NCI-H1417 (cell line): Measurements from ENCODE around the gene MACROH2A1.

Source experiments
- DNase-seq, 3 experiments: peaks; one replicate each; lab custom pipeline; 2025; lab: John Stamatoyannopoulos, UW

The MACROH2A1 gene

DNA sequence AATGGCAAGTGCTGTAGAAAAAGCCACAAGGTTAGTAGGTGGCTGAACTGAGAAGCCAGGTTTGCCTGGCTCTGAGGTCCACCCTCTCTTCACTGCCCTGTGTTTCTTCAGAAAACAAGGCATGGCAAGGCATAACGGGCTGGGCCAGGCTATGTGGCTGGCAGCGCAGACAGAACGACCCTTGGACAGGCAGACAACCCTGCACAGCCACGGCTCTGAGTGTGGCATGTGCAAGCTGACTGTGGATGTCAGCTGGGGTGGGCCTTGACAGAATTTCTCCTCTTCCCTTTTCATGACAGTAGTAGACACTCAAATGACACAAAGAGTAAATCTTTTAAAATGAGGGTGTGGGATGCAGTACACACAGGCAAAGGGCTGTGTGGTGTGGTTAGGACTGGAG, 81.7 kb downstream of the MACROH2A1 start:
- no peak for DNase-seq

DNA sequence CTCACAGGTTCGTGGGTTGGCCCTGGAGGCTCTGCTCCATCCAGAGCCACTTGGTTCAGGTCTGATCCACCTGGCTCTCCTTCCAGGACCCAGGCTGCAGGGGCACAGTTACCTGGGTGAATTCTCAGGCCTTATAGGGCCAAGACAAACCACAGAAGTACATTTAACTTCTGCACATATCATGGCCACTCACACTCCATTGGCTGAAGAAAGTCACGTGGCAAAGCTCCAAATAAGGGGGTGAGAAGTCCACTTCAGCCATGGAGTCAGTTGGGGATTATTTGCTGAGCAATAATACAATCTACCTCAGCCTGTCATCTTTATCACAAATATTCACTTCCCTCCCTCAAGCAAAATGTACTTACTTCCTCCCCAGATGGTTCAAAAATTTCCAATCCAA, 83.6 kb downstream of the MACROH2A1 start:
- DNase-seq: no peak

DNA sequence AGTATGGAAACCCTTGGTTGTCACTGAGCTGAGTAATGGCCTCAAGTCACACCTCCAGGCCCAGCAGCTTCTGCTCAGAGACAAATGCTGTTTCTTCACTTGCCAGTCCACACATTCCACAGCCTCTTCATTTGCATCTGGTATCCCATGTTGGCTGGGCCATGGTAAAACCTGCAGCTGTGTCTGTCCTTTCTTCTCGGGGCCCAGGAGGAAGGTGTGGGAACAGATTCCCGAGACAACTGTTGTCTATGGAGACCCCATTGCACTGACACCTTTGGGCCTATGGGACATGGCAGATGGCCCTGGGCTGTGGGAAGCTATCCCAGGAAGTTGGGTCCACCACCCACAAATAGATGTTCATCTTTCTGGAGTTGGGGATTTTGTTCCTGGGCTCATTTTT, 85.1 kb downstream of the MACROH2A1 start:
- no peak for DNase-seq

DNA sequence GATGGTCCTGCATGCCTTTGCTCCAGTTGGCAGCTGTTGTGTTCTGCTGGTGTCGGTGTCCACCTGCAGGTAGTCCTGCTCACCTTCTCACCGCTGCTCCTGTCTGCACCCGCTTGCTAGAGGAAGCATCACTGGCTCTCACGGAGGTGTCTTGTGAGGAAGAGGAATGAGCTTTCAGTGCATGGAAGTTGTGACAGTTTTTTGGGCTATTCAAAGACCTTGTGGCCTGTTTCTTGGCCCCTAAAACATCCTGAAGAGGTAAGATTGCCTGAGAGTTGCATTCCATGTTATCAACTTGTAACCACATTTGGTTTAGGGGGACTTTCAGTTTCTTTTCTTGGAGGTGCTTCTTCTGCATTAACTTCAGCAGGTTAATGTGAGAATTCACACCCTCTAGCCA, 85.6 kb downstream of the MACROH2A1 start:
- DNase-seq: no peak

DNA sequence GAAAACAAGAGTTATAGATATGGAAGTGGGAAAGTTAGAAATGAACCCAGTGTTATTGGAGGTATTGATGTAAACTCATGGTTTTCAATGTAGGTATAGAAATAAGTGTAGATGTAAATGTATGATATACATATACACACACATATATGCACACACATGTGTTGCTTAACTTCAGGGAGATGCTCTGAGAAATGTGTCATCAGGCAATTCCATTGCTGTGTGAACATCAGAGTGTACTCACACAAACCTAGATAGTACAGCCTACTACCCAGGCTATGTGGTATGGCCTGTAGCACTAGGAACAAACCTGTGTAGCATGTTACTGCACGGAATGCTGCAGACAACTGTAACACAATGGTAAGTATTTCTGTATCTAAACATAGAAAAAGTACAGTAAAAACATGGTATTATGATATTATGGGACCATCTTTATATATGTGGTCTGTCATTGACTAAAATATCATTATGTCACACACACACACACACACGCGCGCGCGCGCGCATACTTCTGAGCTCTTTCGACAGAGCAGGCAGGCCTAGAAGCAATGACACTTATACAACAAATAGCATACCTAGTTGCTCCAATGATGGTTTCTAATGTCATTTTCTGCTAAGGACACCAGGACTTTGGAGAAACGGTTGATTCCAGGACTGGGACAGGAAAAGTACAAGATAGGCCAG, 86.6 kb downstream of the MACROH2A1 start:
- no peak for DNase-seq

DNA sequence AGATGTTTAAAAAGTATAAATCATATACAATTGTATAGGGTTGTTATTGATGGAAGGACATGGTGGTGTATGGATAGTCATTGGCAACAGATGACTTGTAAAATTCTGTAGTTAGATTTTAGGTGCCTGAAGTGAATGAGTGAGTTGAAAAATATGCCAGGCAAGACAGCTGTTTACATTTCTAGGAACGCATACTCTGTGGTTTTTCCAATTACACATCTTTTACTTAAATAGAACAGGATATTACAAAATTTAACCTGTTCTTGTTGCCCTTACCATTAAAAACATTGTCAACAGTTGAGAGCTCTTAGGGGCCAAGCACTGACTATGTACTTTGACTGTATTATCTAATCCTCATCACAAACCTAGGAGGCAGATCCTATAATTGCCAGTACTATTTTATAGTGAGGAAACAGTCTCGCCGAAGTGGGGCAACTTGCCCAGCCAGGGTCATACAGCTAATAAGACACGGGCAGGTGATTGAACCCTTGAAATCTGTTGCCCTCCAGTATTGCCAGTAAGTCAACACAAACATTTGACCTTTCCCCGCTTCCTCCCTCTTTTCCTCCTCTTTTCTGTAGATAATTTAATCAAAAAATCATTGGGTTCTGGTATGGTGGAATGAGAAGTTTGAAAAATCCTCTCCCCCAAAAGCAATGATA, 88.6 kb downstream of the MACROH2A1 start:
- no peak for DNase-seq

DNA sequence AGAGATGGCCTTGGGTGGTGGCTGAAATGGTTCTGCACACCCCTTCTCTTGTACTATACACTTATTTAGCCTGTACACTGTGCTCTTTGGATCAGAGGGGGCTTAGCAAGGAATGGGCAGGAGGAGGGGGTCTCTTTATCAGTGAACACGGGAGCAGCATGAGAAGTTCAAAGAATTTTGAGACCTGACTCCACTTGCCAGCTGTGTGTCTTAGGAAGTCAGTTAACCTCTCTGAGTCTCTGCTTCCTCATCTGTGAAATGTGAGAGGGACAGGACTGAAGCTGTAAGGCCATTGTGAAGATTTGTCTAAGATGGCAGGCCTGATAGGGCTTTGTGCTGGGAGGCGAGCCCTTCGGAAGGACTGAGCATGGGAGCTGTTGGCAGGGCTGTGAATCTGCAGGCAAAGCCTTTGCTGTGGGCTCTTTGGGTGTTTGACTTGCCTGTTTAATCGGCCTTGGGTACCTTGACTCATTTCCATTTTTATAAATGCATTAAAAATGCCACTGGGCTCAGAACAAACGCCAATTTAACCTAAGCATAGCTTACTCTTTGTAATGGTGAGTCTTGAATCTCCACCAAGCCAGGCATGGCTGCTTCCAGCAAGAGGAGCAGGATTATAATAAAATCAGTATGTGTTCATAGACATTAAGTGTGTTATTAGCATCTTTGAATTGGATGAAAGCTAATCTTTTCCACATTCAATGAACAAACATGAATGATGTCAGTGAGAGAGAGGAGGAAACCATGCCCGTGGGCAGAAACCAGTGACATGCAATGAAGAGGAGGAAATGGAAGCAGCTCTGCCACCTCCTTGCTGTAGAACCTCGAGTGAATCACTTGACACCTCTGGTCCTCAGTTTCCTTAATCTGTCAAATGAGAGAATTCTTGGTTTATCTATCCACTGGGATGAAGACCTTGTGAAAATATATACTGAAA, 89.4 kb downstream of the MACROH2A1 start:
- no peak for DNase-seq

DNA sequence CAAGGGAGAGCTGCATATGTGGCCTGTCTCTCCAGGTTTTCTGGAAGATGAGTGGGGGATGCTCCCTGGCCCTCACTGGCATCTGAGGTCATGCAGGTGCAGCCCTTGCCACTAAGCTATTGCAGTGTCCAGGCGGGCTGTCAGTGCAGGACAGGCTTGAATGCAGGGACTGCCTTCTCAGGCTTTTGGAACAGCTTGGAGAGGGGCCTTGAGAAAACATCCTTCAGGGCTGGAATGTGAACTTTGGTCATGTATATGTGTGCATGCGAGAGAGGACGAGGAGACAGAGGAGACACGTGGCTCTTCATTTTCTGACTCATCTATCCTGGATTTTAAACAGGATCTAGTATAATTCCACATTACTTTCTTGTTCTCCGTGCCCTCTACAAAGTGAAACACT, 90.3 kb downstream of the MACROH2A1 start:
- DNase-seq: no peak

DNA sequence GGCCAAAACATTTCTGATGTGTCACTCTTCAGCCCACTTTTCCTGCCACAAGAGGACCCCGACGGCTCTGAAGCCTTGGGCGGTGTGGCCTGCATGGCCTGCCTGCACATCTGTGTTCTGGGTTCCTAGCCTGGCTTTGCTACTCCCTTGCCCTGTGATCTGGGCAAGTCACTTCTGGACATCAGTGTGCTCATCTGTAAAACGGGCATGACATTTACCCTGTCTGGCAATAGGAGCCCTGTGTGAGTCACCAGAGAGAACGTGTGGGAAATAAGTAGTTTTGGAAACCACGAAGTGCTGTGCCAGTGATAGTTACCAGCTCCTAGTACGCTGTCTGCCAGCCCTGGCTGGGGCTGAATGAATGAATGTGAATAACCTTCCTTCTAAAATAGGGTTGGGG, 90.8 kb downstream of the MACROH2A1 start:
- DNase-seq: no peak

DNA sequence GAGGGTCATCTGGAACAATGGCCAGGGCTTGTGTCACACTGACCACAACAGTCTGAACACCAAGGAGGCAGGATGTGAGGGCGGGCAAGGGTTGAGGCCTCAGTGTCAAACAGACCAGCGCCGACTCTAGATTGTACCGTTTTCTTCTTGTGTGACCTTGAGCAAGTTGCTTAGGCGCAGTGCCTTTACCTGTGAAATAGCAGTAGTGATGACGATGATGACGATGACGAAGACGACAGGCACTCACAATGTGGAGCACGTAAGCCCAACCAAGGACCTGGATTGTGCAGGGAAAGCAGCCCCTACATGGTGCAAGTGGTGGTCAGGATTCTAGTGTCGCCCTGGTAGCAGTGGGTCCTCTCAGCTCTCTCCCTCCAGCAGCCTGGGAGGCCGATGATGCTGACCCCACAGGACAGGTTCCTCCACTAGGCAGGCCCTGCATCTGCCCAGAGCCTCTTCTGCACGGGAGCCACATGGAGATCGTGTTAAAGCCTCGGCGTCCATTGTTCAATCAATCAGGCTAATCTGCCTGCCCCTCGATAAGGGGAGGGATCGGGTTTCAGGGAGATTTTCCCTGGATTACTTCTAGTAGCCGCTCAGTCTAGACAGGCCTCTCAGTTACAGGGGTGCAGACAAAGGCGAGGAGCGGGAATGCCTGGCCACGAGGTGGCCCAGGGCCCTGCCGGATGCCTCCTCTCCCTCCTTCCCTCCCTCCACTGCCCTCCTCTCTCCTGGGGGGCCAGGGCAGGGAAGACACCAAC, 91.7 kb downstream of the MACROH2A1 start:
- peak in 1 of 3 experiments; percentile 8 for DNase-seq

DNA sequence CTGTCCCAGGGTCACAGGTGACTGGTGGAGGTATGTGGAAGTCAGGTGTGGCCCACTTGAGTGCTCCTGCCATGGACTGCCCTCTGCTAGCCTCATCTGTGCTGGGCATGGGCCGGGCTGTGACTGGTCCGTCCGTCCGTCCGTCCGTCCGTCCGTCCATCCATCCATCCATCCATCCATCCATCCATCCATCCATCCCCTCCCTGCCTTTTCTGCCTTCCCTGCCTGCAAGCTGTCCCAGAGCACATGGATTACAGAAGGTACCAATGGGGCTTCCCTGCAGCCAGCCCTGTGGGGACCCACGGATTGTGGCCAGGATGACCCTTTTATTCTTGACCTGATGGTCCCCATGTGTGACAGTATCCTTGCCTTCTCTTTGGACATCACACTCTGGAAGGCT, 92.5 kb downstream of the MACROH2A1 start:
- no peak for DNase-seq

DNA sequence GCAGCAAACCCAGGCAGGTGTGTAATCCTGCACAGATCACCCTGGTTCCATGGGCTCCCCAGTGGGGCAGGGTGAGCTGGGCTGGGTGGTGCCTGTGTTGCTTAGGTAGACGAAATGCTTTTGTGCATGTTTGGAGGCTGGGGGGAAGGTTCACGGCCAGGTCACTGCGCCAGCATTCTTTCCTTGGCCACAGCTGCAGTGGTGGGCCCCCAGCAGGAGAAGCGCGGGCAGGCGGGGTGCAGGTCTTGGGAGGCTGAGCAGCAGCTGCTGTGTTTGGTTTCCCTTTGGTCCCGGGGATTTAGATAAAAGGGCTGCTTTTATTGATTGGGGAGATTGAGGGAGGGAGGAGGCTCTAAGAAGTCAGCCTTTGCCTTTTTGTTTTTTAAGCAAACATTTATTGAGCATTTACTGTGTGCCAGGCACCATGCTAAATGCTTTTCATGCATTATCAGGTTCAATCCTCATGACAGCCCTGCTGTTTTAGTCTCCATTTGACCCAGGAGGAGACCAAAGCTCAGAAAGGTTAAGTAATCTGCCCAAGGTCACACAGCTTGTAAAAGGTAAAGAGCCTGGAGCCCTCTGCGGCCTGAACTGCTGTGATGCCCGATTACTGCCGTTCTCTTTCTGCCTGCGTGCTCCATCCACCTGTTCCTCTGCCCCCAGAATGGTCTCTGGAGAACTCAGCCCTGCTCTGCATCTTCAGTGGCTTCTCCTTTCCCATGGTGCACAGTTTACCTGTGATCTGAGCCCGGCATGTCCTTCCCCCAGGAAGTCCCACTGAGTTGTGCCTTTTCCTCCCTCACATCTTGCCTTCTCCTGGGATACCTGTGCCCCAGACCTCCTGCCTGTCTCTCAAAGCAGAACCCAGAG, 94.4 kb downstream of the MACROH2A1 start:
- DNase-seq: no peak

DNA sequence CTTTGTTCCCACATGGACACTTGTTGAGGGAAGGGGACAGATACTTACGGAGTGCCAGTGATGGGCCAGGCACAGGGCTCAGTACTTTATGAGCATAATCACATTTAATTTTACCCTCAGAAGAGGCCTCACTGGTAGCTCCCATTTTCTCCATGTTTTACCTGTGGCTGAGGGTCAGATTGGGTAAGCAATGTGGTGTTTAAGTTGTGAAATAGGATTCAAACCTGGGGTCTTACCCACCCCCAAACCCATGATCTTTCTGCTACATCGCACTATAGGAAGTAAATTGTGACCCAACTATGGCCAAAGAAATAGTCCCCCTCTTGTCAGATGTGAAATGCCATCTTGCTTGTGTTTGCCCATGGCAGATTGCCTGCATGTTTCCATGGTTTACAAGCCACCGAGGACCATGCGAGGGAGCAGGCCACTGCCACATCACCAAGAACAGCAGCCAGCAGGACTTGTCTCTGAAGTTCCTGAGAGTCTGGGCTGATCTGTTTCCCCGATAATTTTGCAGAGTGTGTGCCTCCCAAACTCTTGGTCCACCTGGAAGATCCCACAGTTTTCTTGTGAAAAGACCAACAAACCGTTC, 95.4 kb downstream of the MACROH2A1 start:
- DNase-seq: no peak

DNA sequence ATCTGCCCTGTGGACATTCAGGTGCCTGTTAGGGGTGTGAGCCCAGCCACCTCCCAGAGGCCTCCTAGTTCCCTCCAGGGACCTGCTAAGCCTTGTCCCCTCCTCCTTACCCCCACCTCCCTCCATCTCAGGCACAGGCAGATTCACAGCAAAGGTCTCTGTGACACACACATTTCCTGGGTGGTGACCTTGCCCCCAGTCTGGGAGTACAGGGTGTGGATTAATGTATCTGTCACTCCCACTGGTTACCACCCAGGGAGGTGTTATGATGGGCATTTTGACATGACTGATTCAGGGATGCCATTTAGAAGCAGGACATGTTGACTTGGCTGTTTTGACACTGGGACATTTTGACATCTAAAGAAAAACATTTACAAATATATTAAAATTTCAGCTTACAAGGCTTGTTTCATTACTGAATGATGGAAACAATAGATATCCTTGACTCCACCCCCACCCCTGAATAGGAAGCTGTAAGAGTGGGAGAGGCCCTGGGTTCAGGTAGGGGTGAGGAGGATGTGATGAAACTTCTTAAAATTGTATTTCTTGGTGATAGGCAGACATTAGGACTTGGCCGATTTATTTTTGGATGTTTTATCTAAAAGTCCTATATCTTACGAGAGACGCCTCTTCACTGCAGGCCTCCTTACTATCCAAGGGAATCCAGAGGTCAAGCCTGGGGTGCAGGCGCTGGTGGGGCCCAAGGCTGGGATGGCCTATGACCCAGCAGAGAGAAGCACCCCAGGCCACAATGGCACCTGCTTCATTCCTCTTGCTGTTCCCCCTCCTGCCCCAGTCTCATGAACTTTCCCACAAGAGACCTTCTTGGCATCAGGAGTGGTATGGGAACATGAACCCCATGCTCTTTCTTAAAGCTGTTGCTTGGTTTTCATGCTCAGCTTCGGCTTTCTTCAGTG, 101.9 kb downstream of the MACROH2A1 start:
- no peak for DNase-seq

DNA sequence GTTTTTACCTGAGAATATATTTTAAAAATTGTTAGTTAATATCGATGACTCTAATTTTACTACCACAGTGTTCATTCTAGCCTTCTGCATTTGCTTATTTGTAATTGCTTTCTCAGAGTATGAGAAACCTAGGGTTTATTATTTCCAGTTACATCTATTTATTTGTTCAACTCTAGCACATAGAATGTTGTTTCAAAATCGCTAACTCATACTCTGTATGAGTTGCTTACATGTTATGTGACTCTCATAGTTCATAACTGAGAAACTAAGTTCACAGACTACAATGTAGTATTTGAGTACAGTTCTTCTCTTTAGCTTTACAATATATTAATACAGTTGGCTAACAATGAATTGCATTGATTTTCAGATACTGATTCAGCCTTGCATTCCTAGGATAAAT, 103.2 kb downstream of the MACROH2A1 start:
- DNase-seq: no peak

DNA sequence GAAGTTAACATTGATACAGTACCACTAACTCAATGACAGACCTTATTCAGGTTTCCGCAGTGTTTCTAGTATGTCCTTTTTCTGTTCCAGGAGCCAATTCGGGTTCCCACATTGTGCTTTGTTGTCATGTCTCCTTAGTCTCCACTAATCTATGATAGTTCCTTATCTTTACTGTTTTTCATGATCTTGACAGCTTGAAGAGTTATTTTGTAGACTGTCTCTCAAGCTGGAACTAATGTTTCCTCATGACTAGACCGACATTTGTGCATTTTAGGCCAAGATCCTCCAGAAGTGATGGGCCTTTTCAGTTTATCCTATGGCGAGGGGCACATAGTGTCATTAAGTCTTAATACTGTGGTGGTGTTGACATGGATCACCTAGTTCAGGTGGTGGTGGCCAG, 104.2 kb downstream of the MACROH2A1 start:
- DNase-seq: no peak

DNA sequence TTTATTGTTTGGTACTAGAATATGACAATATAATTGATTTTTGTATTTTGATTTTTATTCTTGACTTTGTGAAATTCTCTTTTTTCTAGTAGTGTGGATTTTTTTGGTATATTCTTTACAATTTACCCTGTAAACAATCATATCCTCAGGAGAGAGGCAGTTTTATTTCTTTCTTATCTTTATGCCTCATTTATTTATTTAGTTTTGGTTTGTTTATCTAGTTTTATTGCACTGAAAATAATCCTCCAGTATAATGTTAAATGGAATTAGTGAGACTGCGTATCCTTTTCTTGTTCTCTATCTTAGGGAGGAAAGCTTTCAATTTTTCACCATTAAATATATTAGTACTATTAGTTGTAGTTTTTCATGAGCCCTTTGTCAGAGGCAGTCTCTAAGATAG, 109.4 kb downstream of the MACROH2A1 start:
- no peak for DNase-seq

DNA sequence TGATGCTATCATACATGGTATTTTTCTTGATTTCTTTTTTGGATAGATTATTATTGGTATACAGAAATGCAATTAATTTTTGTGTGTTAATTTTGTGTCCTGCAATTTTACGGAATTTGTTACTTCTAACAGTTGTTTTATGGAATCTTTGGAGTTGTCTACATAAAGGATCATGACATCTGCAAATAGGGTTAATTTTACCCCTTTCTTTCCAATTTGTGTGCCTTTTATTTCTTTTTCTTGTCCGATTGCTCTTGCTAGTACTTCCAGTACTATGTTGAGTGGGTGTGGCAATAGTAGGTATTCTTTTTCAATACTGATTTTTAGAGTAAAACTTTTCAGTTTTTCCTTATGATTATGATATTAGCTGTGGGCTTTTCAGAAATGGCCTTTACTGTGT, 111.5 kb downstream of the MACROH2A1 start:
- no peak for DNase-seq
